GM12878 (cell line): ENCODE data around the gene DNAH8. TPM values are rescaled to one million over a fixed set of nuclear protein-coding genes. Genes with fewer than 3 reads are reported as not detected.

Experiments
- ATAC-seq: fragments of 200-7000 bp; cut with Tn5 transposase; 3 replicates; pipeline ENCODE4 v1.9.1; 2020; ENCODE audit warnings: mild to moderate bottlenecking, moderate library complexity
- BruUV-seq: library from RNA; stranded (reverse); fragments of 400-500 nt; replicated peaks from 2 replicates; lab custom pipeline; 2021; lab: Mats Ljungman, UMichigan
- CTCF ChIA-PET: fragments of 300-600 bp; sonication (Branson Sonifier 250); formaldehyde crosslinking; extraction: SDS; loops from one replicate; lab custom pipeline; 2021; ENCODE audit warnings: inconsistent platforms; lab: Yijun Ruan, JAX
- POLR2A ChIA-PET: fragments of 350-600 bp; formaldehyde crosslinking; extraction: SDS; loops from one replicate; lab custom pipeline; 2021; ENCODE audit warnings: inconsistent platforms; lab: Charles Lee
- RAD21 ChIA-PET: fragments of 300-600 bp; sonication (Branson Sonifier 250); formaldehyde crosslinking; loops from one replicate; lab custom pipeline; 2023; ENCODE audit warnings: antibody characterized with exemption; ENCODE audit not compliant: unreplicated experiment; lab: Charles Lee
- SMC1A ChIA-PET: fragments of 300-600 bp; sonication (Branson Sonifier 250); formaldehyde crosslinking; loops from one replicate; lab custom pipeline; 2023; ENCODE audit not compliant: unreplicated experiment, uncharacterized antibody; lab: Charles Lee
- DNase-seq: peaks from one replicate; pipeline ENCODE4 v3.0.0-alpha.2; 2011; ENCODE audit warnings: low read depth, low spot score
- FAIRE-seq: peaks from 3 replicates; lab custom pipeline; 2011; peaks lifted over from hg19 to GRCh38; lab: Jason Lieb, UNC
- H2AFZ ChIP-seq: 2 replicates; pipeline ENCODE4 v1.6.0; 2011; ENCODE audit warnings: low read depth, low read length, control low read depth; ENCODE audit not compliant: control insufficient read depth
- H3K27ac ChIP-seq: 2 replicates; pipeline ENCODE4 v1.5.1; 2011; ENCODE audit warnings: control low read depth; ENCODE audit not compliant: control insufficient read depth, insufficient read depth
- H3K27me3 ChIP-seq, 2 experiments: replicated peaks in 1 of 2; 2 replicates each; pipeline versions ENCODE4 v1.6.0 to v1.6.1; 2011; ENCODE audit warnings: low read length in 1 of 2; ENCODE audit not compliant: control insufficient read depth in 2 of 2, insufficient read depth in 2 of 2
- H3K36me3 ChIP-seq, 2 experiments: 2 replicates each; pipeline ENCODE4 v1.5.1; 2011; ENCODE audit warnings: low read length in 1 of 2; ENCODE audit not compliant: control insufficient read depth in 2 of 2, insufficient read depth in 2 of 2
- H3K4me1 ChIP-seq: 2 replicates; pipeline ENCODE4 v1.6.1; 2011; ENCODE audit warnings: mild to moderate bottlenecking, low read length, moderate library complexity, mixed read lengths; ENCODE audit not compliant: control insufficient read depth, insufficient read depth
- H3K4me2 ChIP-seq: 2 replicates; pipeline ENCODE4 v1.6.0; 2011; ENCODE audit warnings: control low read depth; ENCODE audit not compliant: control insufficient read depth, insufficient read depth
- H3K4me3 ChIP-seq: fragments of 200-600 bp; sonication (generic); 2 replicates; pipeline ENCODE4 v1.5.1; 2016
- H3K79me2 ChIP-seq: 2 replicates; pipeline ENCODE4 v1.6.0; 2011; ENCODE audit warnings: low read length; ENCODE audit not compliant: control insufficient read depth, insufficient read depth
- H3K9ac ChIP-seq: 2 replicates; pipeline ENCODE4 v1.8.0; 2011; ENCODE audit warnings: low read length, control low read depth, mixed read lengths; ENCODE audit not compliant: control insufficient read depth, insufficient read depth
- H3K9me3 ChIP-seq: replicated peaks from 3 replicates; pipeline ENCODE4 v1.5.1; 2011; ENCODE audit warnings: mild to moderate bottlenecking, low read length; ENCODE audit not compliant: control insufficient read depth, insufficient read depth
- H4K20me1 ChIP-seq: 2 replicates; pipeline ENCODE4 v1.6.0; 2011; ENCODE audit not compliant: control insufficient read depth, insufficient read depth
- ASH2L ChIP-seq: fragments of 300-600, 200-600 bp; sonication (generic); IDR thresholded peaks from 2 replicates; pipeline ENCODE4 v1.6.1; 2017; ENCODE audit warnings: low read depth, mild to moderate bottlenecking, borderline replicate concordance
- BMI1 ChIP-seq: fragments of 450-650 bp; IDR thresholded peaks from 2 replicates; pipeline ENCODE4 v1.6.1; 2016; ENCODE audit warnings: mild to moderate bottlenecking, moderate library complexity, borderline replicate concordance
- FOXK2 ChIP-seq: fragments of 450-650 bp; IDR thresholded peaks from 2 replicates; pipeline ENCODE4 v1.6.1; 2017; ENCODE audit warnings: mild to moderate bottlenecking, moderate library complexity
- IRF4 ChIP-seq: IDR thresholded peaks from 2 replicates; pipeline ENCODE4 v1.6.1; 2011; ENCODE audit warnings: low read depth, low read length
- JUND ChIP-seq: IDR thresholded peaks from 2 replicates; pipeline ENCODE4 v1.6.1; 2012; ENCODE audit warnings: low read depth, mild to moderate bottlenecking, low read length, improper control_type of control experiment, moderate library complexity
- KLF5 ChIP-seq: fragments of 450-650 bp; IDR thresholded peaks from 2 replicates; pipeline ENCODE4 v1.6.1; 2014; ENCODE audit warnings: mild to moderate bottlenecking; ENCODE audit not compliant: partially characterized antibody
- MXI1 ChIP-seq: fragments of 150-350 bp; IDR thresholded peaks from 2 replicates; pipeline ENCODE4 v1.6.1; 2011; ENCODE audit warnings: low read depth, mild to moderate bottlenecking, inconsistent platforms, low read length, improper control_type of control experiment
- NBN ChIP-seq: fragments of 450-650 bp; IDR thresholded peaks from 2 replicates; pipeline ENCODE4 v1.6.1; 2016
- NRF1 ChIP-seq: conservative IDR thresholded peaks from 2 replicates; pipeline ENCODE4 v1.6.1; 2011; ENCODE audit warnings: mild to moderate bottlenecking, low read depth, low read length, improper control_type of control experiment
- PAX8 ChIP-seq: fragments of 450-650 bp; IDR thresholded peaks from 2 replicates; pipeline ENCODE4 v1.6.1; 2017; ENCODE audit warnings: mild to moderate bottlenecking, moderate library complexity
- RAD51 ChIP-seq: fragments of 450-650 bp; IDR thresholded peaks from 2 replicates; pipeline ENCODE4 v1.6.1; 2016; ENCODE audit warnings: moderate library complexity, mild to moderate bottlenecking, inconsistent platforms
- SREBF2 ChIP-seq: IDR thresholded peaks from 2 replicates; pipeline ENCODE4 v1.6.1; 2012; ENCODE audit warnings: mild to moderate bottlenecking, low read length
- STAT1 ChIP-seq: fragments of 450-650 bp; conservative IDR thresholded peaks from 2 replicates; pipeline ENCODE4 v1.6.1; 2014; ENCODE audit warnings: antibody characterized with exemption, mild to moderate bottlenecking
- WRNIP1 ChIP-seq: IDR thresholded peaks from 2 replicates; pipeline ENCODE4 v1.6.1; 2011; ENCODE audit warnings: low read depth, low read length, improper control_type of control experiment, borderline replicate concordance
- WGBS: methylation state at CpG from one replicate; pipeline ENCODE4 v1.1.6; 2016; ENCODE audit warnings: low lambda C conversion rate; ENCODE audit not compliant: insufficient replicate concordance, insufficient coverage; ENCODE audit errors: missing lambda C conversion rate; 5-methylcytosine and 5-hydroxymethylcytosine counted together
- in situ Hi-C: fragments of 300-500 bp; cut with MboI; formaldehyde crosslinking; loops from 9 replicates; pipeline ENCODE4 v1.14.3; 2018; ENCODE audit warnings: mixed read lengths
- intact Hi-C: fragments of 100-400 bp; cut with micrococcal nuclease; formaldehyde crosslinking; loops from one replicate; pipeline ENCODE4 v1.14.2; 2022; ENCODE audit not compliant: unreplicated experiment
- polyA plus RNA-seq, 11 experiments: library from polyadenylated mRNA; depleted of rRNA in 4 of 11; unstranded in 6 of 11; stranded (reverse) in 5 of 11; fragments of >200 nt; fragmentation: Nextera tagmentation in 4 of 11; fragmentation: Illumina TruSeq in 1 of 11; extraction: Ambion mirVana in 4 of 11; extraction: Trizol in 1 of 11; gene quantifications; 1 replicate in 1 of 11; 2 replicates in 10 of 11; pipeline versions ENCODE4 v1.2.1 to v1.2.3, GENCODE V29; 2011 to 2016; ENCODE audit warnings: inconsistent platforms in 2 of 11, missing spikeins in 2 of 11, low read depth in 1 of 11
- total RNA-seq, 4 experiments: library from RNA; depleted of rRNA in 3 of 4; stranded (reverse); fragments of >200 nt in 3 of 4; fragmentation: Illumina TruSeq in 1 of 4; extraction: Trizol in 1 of 4; gene quantifications; 2 replicates each; pipeline versions ENCODE4 v1.2.1 to v1.2.3, GENCODE V29; 2013 to 2021
- TF ChIP-seq, protein P1 (sequence below): fragments of 450-650 bp; IDR thresholded peaks from 2 replicates; pipeline ENCODE4 v1.6.1; 2017; ENCODE audit warnings: mild to moderate bottlenecking, low read depth, inconsistent platforms; ENCODE audit not compliant: poor library complexity, severe bottlenecking
- TF ChIP-seq, protein P2 (sequence below): IDR thresholded peaks from 2 replicates; pipeline ENCODE4 v1.6.1; 2012; ENCODE audit warnings: low read depth, low read length, improper control_type of control experiment
- TF ChIP-seq, protein P3 (sequence below): fragments of 450-650 bp; IDR thresholded peaks from 2 replicates; pipeline ENCODE4 v1.6.1; 2014; ENCODE audit warnings: mild to moderate bottlenecking

DNAH8 gene
- total and polyA plus RNA-seq, 10 of the 15 experiments (the other 5 are each of a cell fraction or from before 2014, with no cell fraction given): 0.02 to 0.34 (median 0.10) TPM; not detected in 3

DNA sequence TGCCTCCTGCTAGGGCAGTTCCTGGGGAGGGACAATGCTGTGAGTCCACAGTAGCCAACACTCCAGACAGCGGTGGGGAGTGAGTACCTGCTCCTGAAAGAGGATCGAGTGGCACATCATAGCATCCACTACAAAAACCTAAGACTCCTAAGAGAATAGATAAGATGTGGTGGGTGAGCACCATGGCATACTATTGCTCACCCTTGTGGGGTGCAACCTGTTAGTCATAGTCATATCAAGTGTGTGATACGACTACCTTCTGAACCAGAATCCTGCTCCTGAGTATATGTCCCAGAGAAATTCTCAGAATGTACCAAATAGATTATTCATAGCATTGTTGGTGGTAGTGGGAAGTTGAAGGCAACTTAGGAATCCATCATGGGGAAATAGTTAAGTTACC is 270.7 kb downstream of the DNAH8 start:
- RAD21 ChIA-PET: no interaction called here
- no peaks in the 10 kb centered on the region for H3K36me3 ChIP-seq
- H3K9ac ChIP-seq: no peak overlapping the region
- no peak overlapping the region for H3K4me2 ChIP-seq
- TF ChIP-seq BMI1 (no peak), NRF1 (no peak), KLF5 (no peak), SREBF2 (no peak), FOXK2 (no peak), WRNIP1 (no peak), STAT1 (no peak), ASH2L (no peak), MXI1 (no peak), RAD51 (no peak), NBN (no peak), PAX8 (no peak), JUND (no peak), IRF4 (no peak)
- TF ChIP-seq, protein P1, sequence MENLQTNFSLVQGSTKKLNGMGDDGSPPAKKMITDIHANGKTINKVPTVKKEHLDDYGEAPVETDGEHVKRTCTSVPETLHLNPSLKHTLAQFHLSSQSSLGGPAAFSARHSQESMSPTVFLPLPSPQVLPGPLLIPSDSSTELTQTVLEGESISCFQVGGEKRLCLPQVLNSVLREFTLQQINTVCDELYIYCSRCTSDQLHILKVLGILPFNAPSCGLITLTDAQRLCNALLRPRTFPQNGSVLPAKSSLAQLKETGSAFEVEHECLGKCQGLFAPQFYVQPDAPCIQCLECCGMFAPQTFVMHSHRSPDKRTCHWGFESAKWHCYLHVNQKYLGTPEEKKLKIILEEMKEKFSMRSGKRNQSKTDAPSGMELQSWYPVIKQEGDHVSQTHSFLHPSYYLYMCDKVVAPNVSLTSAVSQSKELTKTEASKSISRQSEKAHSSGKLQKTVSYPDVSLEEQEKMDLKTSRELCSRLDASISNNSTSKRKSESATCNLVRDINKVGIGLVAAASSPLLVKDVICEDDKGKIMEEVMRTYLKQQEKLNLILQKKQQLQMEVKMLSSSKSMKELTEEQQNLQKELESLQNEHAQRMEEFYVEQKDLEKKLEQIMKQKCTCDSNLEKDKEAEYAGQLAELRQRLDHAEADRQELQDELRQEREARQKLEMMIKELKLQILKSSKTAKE: no peak
- TF ChIP-seq, protein P2, sequence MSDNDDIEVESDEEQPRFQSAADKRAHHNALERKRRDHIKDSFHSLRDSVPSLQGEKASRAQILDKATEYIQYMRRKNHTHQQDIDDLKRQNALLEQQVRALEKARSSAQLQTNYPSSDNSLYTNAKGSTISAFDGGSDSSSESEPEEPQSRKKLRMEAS: no peak
- TF ChIP-seq, protein P3, sequence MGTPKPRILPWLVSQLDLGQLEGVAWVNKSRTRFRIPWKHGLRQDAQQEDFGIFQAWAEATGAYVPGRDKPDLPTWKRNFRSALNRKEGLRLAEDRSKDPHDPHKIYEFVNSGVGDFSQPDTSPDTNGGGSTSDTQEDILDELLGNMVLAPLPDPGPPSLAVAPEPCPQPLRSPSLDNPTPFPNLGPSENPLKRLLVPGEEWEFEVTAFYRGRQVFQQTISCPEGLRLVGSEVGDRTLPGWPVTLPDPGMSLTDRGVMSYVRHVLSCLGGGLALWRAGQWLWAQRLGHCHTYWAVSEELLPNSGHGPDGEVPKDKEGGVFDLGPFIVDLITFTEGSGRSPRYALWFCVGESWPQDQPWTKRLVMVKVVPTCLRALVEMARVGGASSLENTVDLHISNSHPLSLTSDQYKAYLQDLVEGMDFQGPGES: no peak
- H3K4me3 ChIP-seq: no peak overlapping the region
- ATAC-seq: no peak
- no peaks in the 10 kb centered on the region for H3K79me2 ChIP-seq
- H3K27ac ChIP-seq: no peak overlapping the region
- no peak overlapping the region for H2AFZ ChIP-seq
- intact Hi-C loops (no loop called here), in situ Hi-C loops (no loop called here)
- H4K20me1 ChIP-seq: no peaks in the 10 kb centered on the region
- DNase-seq: no peak
- 39% methylated on average over 3 of the region's 3 CpGs for WGBS
- CTCF ChIA-PET: interaction anchor here (1.3 kb wide), 1 partner anchor 113 kb away, joined by 3 read pairs; no protein-coding TSS in a partner anchor
- SMC1A ChIA-PET: no interaction called here
- no TSS peak for BruUV-seq
- POLR2A ChIA-PET: no interaction called here
- no peaks in the 10 kb centered on the region for H3K9me3 ChIP-seq
- H3K27me3 ChIP-seq: peaks cover 0 to 1% of the 10 kb centered on the region in 2 experiments; a peak in 3 of 4 replicates
- FAIRE-seq: no peak
- no peaks in the 10 kb centered on the region for H3K4me1 ChIP-seq
